Ovary (tissue), 9 donors: ENCODE data around the gene CBY2. TPM values are rescaled to one million over a fixed set of nuclear protein-coding genes. Genes with fewer than 3 reads are reported as not detected.

ENCODE experiments used
- DNase-seq, 5 donors: peaks; one replicate each; pipeline ENCODE4 v3.0.0-alpha.2; 2019 to 2020
- H3K27ac ChIP-seq, 2 donors: fragments of 200-600 bp; one replicate each; pipeline versions ENCODE4 v1.5.1 to v1.8.0; 2019 to 2022
- H3K27me3 ChIP-seq: fragments of 200-600 bp; one replicate; pipeline ENCODE4 v1.8.0; 2022
- H3K36me3 ChIP-seq: fragments of 200-600 bp; sonication (generic); one replicate; pipeline ENCODE4 v1.5.1; 2019
- H3K4me1 ChIP-seq: one replicate; pipeline ENCODE4 v1.8.1; 2013; ENCODE audit warnings: mild to moderate bottlenecking, moderate library complexity; ENCODE audit not compliant: insufficient read depth
- H3K4me3 ChIP-seq: fragments of 200-600 bp; sonication (generic); one replicate; pipeline ENCODE4 v1.5.1; 2017
- H3K9me3 ChIP-seq, 2 donors: fragments of 200-600 bp in 1 of 2; sonication (generic) in 1 of 2; one replicate each; pipeline versions ENCODE4 v1.5.1 to v1.8.1; 2013 to 2019; ENCODE audit warnings: mild to moderate bottlenecking in 1 of 2, moderate library complexity in 1 of 2
- CTCF ChIP-seq, 3 donors: fragments of 450-650 bp in 2 of 3; fragments of 200-600 bp in 1 of 3; IDR thresholded peaks; one replicate each; pipeline versions ENCODE4 v1.5.1 to v1.8.0; 2016 to 2022; ENCODE audit warnings: antibody characterized with exemption in 3 of 3, mild to moderate bottlenecking in 1 of 3
- EP300 ChIP-seq: sonication (generic); formaldehyde crosslinking; IDR thresholded peaks from one replicate; pipeline ENCODE4 v1.6.1; 2017; ENCODE audit warnings: antibody characterized with exemption
- POLR2A ChIP-seq: fragments of 450-650 bp; IDR thresholded peaks from one replicate; pipeline ENCODE4 v1.6.1; 2017; ENCODE audit warnings: antibody characterized with exemption, mild to moderate bottlenecking, moderate library complexity
- WGBS, 3 donors: extraction: QIAGEN DNeasy Blood & Tissue Kit in 1 of 3; methylation state at CpG; one replicate each; pipeline versions ENCODE4 v1.1.5 to v1.1.7; 2013 to 2017; 5-methylcytosine and 5-hydroxymethylcytosine counted together
- intact Hi-C, 4 donors: fragments of 100-400 bp; cut with DNase I; formaldehyde crosslinking; loops; one replicate each; pipeline versions ENCODE4 v1.11.0 to v1.15.1; 2022 to 2023
- polyA plus RNA-seq, 2 donors: library from polyadenylated mRNA; stranded (reverse); fragments of 200-250 nt in 1 of 2; fragments of 350-450 nt in 1 of 2; fragmentation: Illumina TruSeq in 1 of 2; extraction: RNeasy Lipid Tissue Mini Kit (QIAGEN cat#74804) in 1 of 2; gene quantifications; one replicate each; pipeline ENCODE4 v1.2.3, GENCODE V29; 2013 to 2014
- total RNA-seq, 7 donors: library from RNA; depleted of rRNA in 2 of 7; stranded (reverse); fragments of >200 nt in 2 of 7; fragmentation: NEBNext Ultra II Directional in 3 of 7; extraction: Animal tissue kit (Norgen Biotek cat#: 25700) in 3 of 7; gene quantifications; one replicate each; pipeline versions ENCODE4 v1.1.0 to v1.2.4, GENCODE V29; 2016 to 2023
- donor health status: DM: no; HTN: no; CAD: no; lungs with moderate emphysema.
- donor health status: DM: no; HTN: no; CAD: no.
- donor health status: Bipolar disorder and iron deficiency.
- donor health status: DM: yes; HTN: yes; CAD: no.
- donor health status: DM: no; HTN: no; CAD: no.
- donor health status: DM: yes; HTN: yes; CAD: no.

CBY2 gene
- total and polyA plus RNA-seq, 9 donors, result not detected

GRCh38 chr13:45717349-45717748 lies 15.2 kb downstream of the CBY2 start:
- WGBS, 3 donors, result 43 to 52% (median 48%) methylated on average over 1 of the region's 1 CpG
- Histone ChIP-seq H3K27me3 (no peaks in the 10 kb centered on the region), H3K9me3 (no peaks in the 10 kb centered on the region), H3K36me3 (no peaks in the 10 kb centered on the region), H3K4me3 (no peak overlapping the region), H3K4me1 (no peaks in the 10 kb centered on the region), H3K27ac (no peak overlapping the region)
- TF ChIP-seq POLR2A (no peak), EP300 (no peak), CTCF (IDR thresholded peaks at IDR 0.05) (no peak)
- DNase-seq, result no peak
- intact Hi-C loops, result no loop called here

GRCh38 chr13:45718063-45718462 lies 15.9 kb downstream of the CBY2 start:
- Histone ChIP-seq H3K36me3 (no peaks in the 10 kb centered on the region), H3K4me3 (no peak overlapping the region), H3K4me1 (no peaks in the 10 kb centered on the region), H3K27me3 (no peaks in the 10 kb centered on the region), H3K27ac (no peak overlapping the region), H3K9me3 (no peaks in the 10 kb centered on the region)
- TF ChIP-seq EP300 (no peak), POLR2A (no peak), CTCF (IDR thresholded peaks at IDR 0.05) (no peak)
- no peak for DNase-seq
- intact Hi-C loops, result no loop called here
- 47 to 61% (median 51%) methylated on average over 5 of the region's 5 CpGs for WGBS, 3 donors

GRCh38 chr13:45718992-45719391 lies 16.9 kb downstream of the CBY2 start:
- Histone ChIP-seq H3K27ac (no peak overlapping the region), H3K4me1 (no peaks in the 10 kb centered on the region), H3K36me3 (no peaks in the 10 kb centered on the region), H3K27me3 (no peaks in the 10 kb centered on the region), H3K9me3 (no peaks in the 10 kb centered on the region), H3K4me3 (no peak overlapping the region)
- WGBS, 3 donors, result 38 to 45% (median 41%) methylated on average over 1 of the region's 1 CpG
- DNase-seq, result no peak
- intact Hi-C loops, result loop anchor here in 1 of 4 donors (1.0 kb wide), 1 partner anchor 48 kb away; no protein-coding TSS in a partner anchor
- TF ChIP-seq EP300, result no peak
- TF ChIP-seq POLR2A, result no peak
- TF ChIP-seq CTCF (IDR thresholded peaks at IDR 0.05), result no peak

GRCh38 chr13:45721203-45721731 lies 19.1 kb downstream of the CBY2 start:
- Histone ChIP-seq H3K27me3 (no peaks in the 10 kb centered on the region), H3K36me3 (no peaks in the 10 kb centered on the region), H3K9me3 (no peaks in the 10 kb centered on the region), H3K4me1 (no peaks in the 10 kb centered on the region), H3K4me3 (no peak overlapping the region), H3K27ac (no peak overlapping the region)
- 66 to 86% (median 70%) methylated on average over 5 of the region's 5 CpGs for WGBS, 3 donors
- intact Hi-C loops, result no loop called here
- no peak for DNase-seq
- TF ChIP-seq CTCF (IDR thresholded peaks at IDR 0.05) (no peak), EP300 (no peak), POLR2A (no peak)
